SK-MEL-5 (cell line): ENCODE data around the gene MAN2B1. TPM values are rescaled to one million over a fixed set of nuclear protein-coding genes. Genes with fewer than 3 reads are reported as not detected.
"Not testable (repeated sequence)": the region's sequence is repeated elsewhere in the genome, so short reads cannot be mapped to it uniquely, and the experiment has no call there.

Experiments
- DNase-seq: peaks from one replicate; pipeline ENCODE4 v3.0.0-alpha.2; 2016; ENCODE audit warnings: low read depth, low spot score
- in situ Hi-C: cut with HindIII; loops from 2 replicates; pipeline ENCODE4 v1.10.0; 2016; ENCODE audit warnings: low sequenced_read_pairs, high pct_unique_total_duplicates, low pct_unique_long_range_greater_than_20kb
- total RNA-seq: library from RNA; depleted of rRNA; stranded (reverse); fragments of >200 nt; shearing (Covaris generic); gene quantifications from 2 replicates; pipeline ENCODE4 v1.2.3, GENCODE V29; 2014

Gene MAN2B1
- total RNA-seq, 1 experiment from 2014 or later = 32.0 TPM

GRCh38 chr19:12641456-12641855, 25.1 kb downstream of the MAN2B1 start:
- no peak for DNase-seq
- in situ Hi-C loops = no loop called here

GRCh38 chr19:12639901-12640613, 26.5 kb downstream of the MAN2B1 start:
- in situ Hi-C loops = no loop called here

GRCh38 chr19:12638611-12639182, 27.8 kb downstream of the MAN2B1 start:
- in situ Hi-C loops = no loop called here

More at GRCh38 chr19:12639901-12640613, 26.5 kb downstream of the MAN2B1 start:
- DNase-seq = peak; percentile 58

GRCh38 chr19:12636631-12637030, 29.9 kb downstream of the MAN2B1 start:
- in situ Hi-C loops = no loop called here
- DNase-seq = no peak

More at GRCh38 chr19:12638611-12639182, 27.8 kb downstream of the MAN2B1 start:
- no peak for DNase-seq

- no peak for DNase-seq
- in situ Hi-C loops = no loop called here
Observed at GRCh38 chr19:12629215-12629614, 37.3 kb downstream of the MAN2B1 start.

GRCh38 chr19:12628040-12629022, 38.2 kb downstream of the MAN2B1 start:
- in situ Hi-C loops = no loop called here

GRCh38 chr19:12626958-12627357, 39.6 kb downstream of the MAN2B1 start:
- in situ Hi-C loops = no loop called here

More at GRCh38 chr19:12628040-12629022, 38.2 kb downstream of the MAN2B1 start:
- no peak for DNase-seq

GRCh38 chr19:12623361-12624031, 43.0 kb downstream of the MAN2B1 start:
- in situ Hi-C loops = no loop called here
- DNase-seq = no peak

More at GRCh38 chr19:12626958-12627357, 39.6 kb downstream of the MAN2B1 start:
- DNase-seq = no peak

GRCh38 chr19:12621253-12622024, 45.1 kb downstream of the MAN2B1 start:
- DNase-seq = not testable (repeated sequence)

GRCh38 chr19:12617646-12618045, 48.9 kb downstream of the MAN2B1 start:
- in situ Hi-C loops = no loop called here

More at GRCh38 chr19:12621253-12622024, 45.1 kb downstream of the MAN2B1 start:
- in situ Hi-C loops = not testable (repeated sequence)

GRCh38 chr19:12611361-12611699, 55.2 kb downstream of the MAN2B1 start:
- in situ Hi-C loops = no loop called here
- peak; percentile 69 for DNase-seq

More at GRCh38 chr19:12617646-12618045, 48.9 kb downstream of the MAN2B1 start:
- no peak for DNase-seq

GRCh38 chr19:12610540-12611360, 55.8 kb downstream of the MAN2B1 start, which contains the start of the genes ZNF490 and ZNF791:
Gene ZNF490, minus strand, starts transcription at chr19:12610813. Its CDS starts 133 bp downstream, at chr19:12610680.
Gene ZNF791, plus strand, starts transcription at chr19:12610920. Its CDS starts 160 bp downstream, at chr19:12611080.
- DNase-seq = peak; percentile 97
- in situ Hi-C loops = no loop called here

GRCh38 chr19:12607631-12608030, 58.9 kb downstream of the MAN2B1 start:
- in situ Hi-C loops = no loop called here

GRCh38 chr19:12606796-12607195, 59.7 kb downstream of the MAN2B1 start:
- in situ Hi-C loops = no loop called here
- DNase-seq = no peak

More at GRCh38 chr19:12607631-12608030, 58.9 kb downstream of the MAN2B1 start:
- no peak for DNase-seq

- in situ Hi-C loops = no loop called here
- no peak for DNase-seq
Observed at GRCh38 chr19:12603714-12604113, 62.8 kb downstream of the MAN2B1 start.

- DNase-seq = no peak
- in situ Hi-C loops = no loop called here
Observed at GRCh38 chr19:12597594-12597993, 68.9 kb downstream of the MAN2B1 start.
